Fibroblast of pulmonary artery (primary cell): ENCODE measurements around the gene WFDC9.
"Not testable (repeated sequence)": the region's sequence is repeated elsewhere in the genome, so short reads cannot be mapped to it uniquely, and the experiment has no call there.

Experiments
- DNase-seq: peaks from one replicate; pipeline ENCODE4 v3.0.0-alpha.2; 2010; ENCODE audit warnings: low read depth
- H3K4me3 ChIP-seq: replicated peaks from 2 replicates; pipeline ENCODE4 v1.5.1; 2011; ENCODE audit warnings: low read depth, mild to moderate bottlenecking, control low read depth, low read length, moderate library complexity
- TF ChIP-seq, protein P1 (sequence below): IDR thresholded peaks from 2 replicates; pipeline ENCODE4 v1.5.1; 2011; ENCODE audit warnings: mild to moderate bottlenecking, control low read depth, low read length, inconsistent platforms; ENCODE audit errors: missing control alignments

WFDC9 gene

GRCh38 chr20:45578231-45578630 lies 52.9 kb downstream of the WFDC9 start:
- no peak for DNase-seq
- TF ChIP-seq, protein P1, sequence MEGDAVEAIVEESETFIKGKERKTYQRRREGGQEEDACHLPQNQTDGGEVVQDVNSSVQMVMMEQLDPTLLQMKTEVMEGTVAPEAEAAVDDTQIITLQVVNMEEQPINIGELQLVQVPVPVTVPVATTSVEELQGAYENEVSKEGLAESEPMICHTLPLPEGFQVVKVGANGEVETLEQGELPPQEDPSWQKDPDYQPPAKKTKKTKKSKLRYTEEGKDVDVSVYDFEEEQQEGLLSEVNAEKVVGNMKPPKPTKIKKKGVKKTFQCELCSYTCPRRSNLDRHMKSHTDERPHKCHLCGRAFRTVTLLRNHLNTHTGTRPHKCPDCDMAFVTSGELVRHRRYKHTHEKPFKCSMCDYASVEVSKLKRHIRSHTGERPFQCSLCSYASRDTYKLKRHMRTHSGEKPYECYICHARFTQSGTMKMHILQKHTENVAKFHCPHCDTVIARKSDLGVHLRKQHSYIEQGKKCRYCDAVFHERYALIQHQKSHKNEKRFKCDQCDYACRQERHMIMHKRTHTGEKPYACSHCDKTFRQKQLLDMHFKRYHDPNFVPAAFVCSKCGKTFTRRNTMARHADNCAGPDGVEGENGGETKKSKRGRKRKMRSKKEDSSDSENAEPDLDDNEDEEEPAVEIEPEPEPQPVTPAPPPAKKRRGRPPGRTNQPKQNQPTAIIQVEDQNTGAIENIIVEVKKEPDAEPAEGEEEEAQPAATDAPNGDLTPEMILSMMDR, result no peak
- H3K4me3 ChIP-seq, result no peak overlapping the region

DNA sequence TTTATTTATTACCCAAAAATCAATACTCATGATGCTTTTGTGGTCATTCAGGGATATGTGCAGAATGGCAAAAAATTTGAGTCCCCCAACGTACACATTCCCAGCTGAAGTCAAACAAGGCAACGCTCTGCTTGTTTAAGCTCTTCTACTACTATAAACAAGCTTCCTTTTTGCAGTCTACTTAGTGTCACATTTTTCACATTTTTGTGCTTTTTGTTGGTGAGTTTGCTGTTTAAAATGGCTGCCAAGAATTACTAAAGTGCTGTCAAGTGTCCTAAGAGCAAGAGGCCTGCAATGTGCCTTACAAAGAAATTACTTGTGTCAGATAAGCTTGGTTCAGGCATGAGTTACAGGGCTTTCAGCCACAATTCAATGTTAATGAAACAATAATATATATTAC lies 54.1 kb downstream of the WFDC9 start:
- H3K4me3 ChIP-seq, result no peak overlapping the region
- DNase-seq, result no peak
- TF ChIP-seq, protein P1, result no peak

DNA sequence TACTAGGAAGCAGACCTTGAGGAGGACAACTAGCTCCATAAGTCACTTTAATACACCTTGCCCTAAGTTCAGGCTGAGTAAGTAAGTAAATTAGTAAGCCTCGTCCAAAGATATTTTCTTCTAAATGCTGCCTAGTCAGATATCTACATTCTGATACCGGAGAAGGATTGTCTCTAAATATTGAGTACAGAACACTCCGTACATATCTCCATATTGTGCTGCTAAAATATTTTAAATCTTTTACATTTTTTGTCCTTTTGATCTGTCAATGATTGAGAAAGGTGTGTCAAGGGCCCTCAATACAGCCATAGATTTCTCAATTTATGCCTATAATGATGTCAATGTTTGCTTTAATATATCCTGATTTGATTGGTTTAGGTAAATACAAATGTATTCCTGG lies 55.2 kb downstream of the WFDC9 start:
- no peak overlapping the region for H3K4me3 ChIP-seq
- TF ChIP-seq, protein P1, result no peak
- DNase-seq, result no peak

DNA sequence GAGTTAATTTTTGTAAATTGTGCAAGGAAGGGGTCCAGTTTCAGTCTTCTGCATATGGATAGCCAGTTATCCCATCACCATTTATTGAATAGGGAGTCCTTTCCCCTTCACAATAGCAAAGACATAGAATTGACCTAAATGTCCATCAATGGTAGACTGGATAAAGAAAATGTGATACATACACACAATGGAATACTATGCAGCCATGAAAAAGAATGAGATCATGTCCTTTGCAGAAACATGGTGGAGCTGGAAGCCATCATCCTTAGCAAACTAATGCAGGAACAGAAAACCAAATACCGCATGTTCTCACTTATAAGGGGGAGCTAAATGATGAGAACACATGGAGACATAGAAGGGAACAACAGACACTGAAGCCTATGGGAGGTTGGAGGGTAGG lies 61.4 kb downstream of the WFDC9 start:
- H3K4me3 ChIP-seq, DNase-seq: not testable (repeated sequence)

DNA sequence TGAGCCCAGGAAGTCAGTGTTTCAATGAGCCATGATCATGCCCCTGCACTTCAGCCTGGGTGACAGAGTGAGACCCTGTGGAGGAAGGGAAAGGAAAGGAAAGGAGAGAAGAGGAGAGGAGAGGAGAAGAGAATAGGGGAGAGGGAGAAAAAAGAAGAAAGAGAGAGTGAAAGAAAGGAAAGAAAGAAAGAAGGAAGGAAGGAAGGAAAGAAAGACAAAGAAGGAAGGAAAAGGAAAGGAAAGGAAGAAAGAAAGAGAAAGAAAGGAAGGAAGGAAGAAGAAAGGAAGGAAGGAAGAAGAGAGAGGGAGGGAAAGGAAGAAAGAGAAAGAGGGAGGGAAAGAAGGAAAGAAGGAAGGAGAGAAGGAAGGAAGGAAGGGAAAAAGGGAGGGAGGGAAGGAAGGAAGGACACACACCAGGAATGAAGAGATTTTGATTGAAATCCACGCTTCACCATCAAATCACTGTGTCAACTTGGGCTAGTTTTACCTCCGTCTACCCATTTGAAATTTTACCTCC lies 66.3 kb downstream of the WFDC9 start:
- DNase-seq, result no peak
- no peak overlapping the region for H3K4me3 ChIP-seq
- TF ChIP-seq, protein P1, result no peak
